Activated naive CD8-positive, alpha-beta T cell treated with anti-CD3 and anti-CD28 coated beads, Interleukin-2, amount 10 ng/mL, durations not matched to agents 7 days and 5 days (primary cell): ENCODE data around the gene NEU1. TPM values are rescaled to one million over a fixed set of nuclear protein-coding genes. Genes with fewer than 3 reads are reported as not detected.
"Not testable (repeated sequence)": the region's sequence is repeated elsewhere in the genome, so short reads cannot be mapped to it uniquely, and the experiment has no call there.

Source experiments
- ATAC-seq: fragments of 150-1000 bp; cut with Tn5 transposase; one replicate; pipeline ENCODE4 v1.10.0; 2021; ENCODE audit warnings: low read depth, moderate library complexity
- POLR2A ChIA-PET: fragments of 350-600 bp; sonication (Branson Sonifier 250); formaldehyde crosslinking; loops from one replicate; lab custom pipeline; 2021; ENCODE audit warnings: antibody characterized with exemption; lab: Charles Lee
- DNase-seq: peaks from one replicate; pipeline ENCODE4 v3.0.0; 2021
- H3K27ac Mint-ChIP-seq: one replicate; pipeline ENCODE4 v1.8.0; 2022; ENCODE audit warnings: mild to moderate bottlenecking, mixed read lengths
- H3K27me3 Mint-ChIP-seq: one replicate; pipeline ENCODE4 v1.8.0; 2022; ENCODE audit warnings: mild to moderate bottlenecking, moderate library complexity, mixed read lengths
- H3K36me3 Mint-ChIP-seq: one replicate; pipeline ENCODE4 v1.8.0; 2021; ENCODE audit warnings: mild to moderate bottlenecking, mixed read lengths
- H3K4me1 Mint-ChIP-seq: one replicate; pipeline ENCODE4 v1.8.0; 2021; ENCODE audit warnings: mixed read lengths
- H3K4me3 Mint-ChIP-seq: one replicate; pipeline ENCODE4 v1.8.0; 2022; ENCODE audit warnings: mild to moderate bottlenecking, moderate library complexity, mixed read lengths
- H3K9me3 Mint-ChIP-seq: one replicate; pipeline ENCODE4 v1.8.0; 2021; ENCODE audit warnings: mixed read lengths
- total RNA-seq, 2 experiments: library from RNA; stranded (reverse); gene quantifications; one replicate each; pipeline ENCODE4 v1.2.3, GENCODE V29; 2021

NEU1 gene
- total RNA-seq, 2 experiments from 2014 or later = 15.5 to 16.4 TPM

- Mint-ChIP-seq H3K36me3 (peaks cover 13% of the 10 kb centered on the region), H3K4me3 (no peak overlapping the region), H3K27me3 (no peaks in the 10 kb centered on the region), H3K27ac (no peak overlapping the region), H3K4me1 (peaks cover 12% of the 10 kb centered on the region), H3K9me3 (no peaks in the 10 kb centered on the region)
- POLR2A ChIA-PET = interaction anchor here (0.7 kb wide), 1 partner anchor 16 kb away, joined by 3 read pairs; the partner anchor contains the start of gene VARS1
- DNase-seq (no peak), ATAC-seq (no peak)
Measured at GRCh38 chr6:31811645-31812044, 51.0 kb downstream of the NEU1 start.

GRCh38 chr6:31808599-31808998 lies 54.0 kb downstream of the NEU1 start:
- ATAC-seq, H3K27me3 Mint-ChIP-seq, H3K27ac Mint-ChIP-seq, H3K4me3 Mint-ChIP-seq, DNase-seq, H3K9me3 Mint-ChIP-seq: not testable (repeated sequence)
- POLR2A ChIA-PET = interaction anchor here (0.8 to 4.0 kb wide), 2 partner anchors 11 kb away, joined by 8 to 66 read pairs; partner anchors contain the start of gene VARS1
- peaks cover 18% of the 10 kb centered on the region for H3K4me1 Mint-ChIP-seq
- H3K36me3 Mint-ChIP-seq = peaks cover 13% of the 10 kb centered on the region

Other genes with a start within 250 kb of the NEU1 start
- gene AIF1, start 247.6 kb downstream of the NEU1 start, total RNA-seq = 100 to 1,000 TPM; 117 to 118 TPM
- 100 to 1,000 TPM; 257 to 278 TPM for gene PRRC2A, start 242.1 kb downstream of the NEU1 start, total RNA-seq
- 100 to 1,000 TPM; 242 to 251 TPM for gene BAG6, start 210.2 kb downstream of the NEU1 start, total RNA-seq
- gene APOM, start 206.9 kb downstream of the NEU1 start, total RNA-seq = 1 to 10 TPM; 3.1 to 4.6 TPM
- 10 to 100 TPM; 30.7 to 32.2 TPM for gene C6orf47, start 202.0 kb downstream of the NEU1 start, total RNA-seq
- 10 to 100 TPM; 30.7 to 32.0 TPM for gene GPANK1, start 197.8 kb downstream of the NEU1 start, total RNA-seq
- 100 to 1,000 TPM; 206 to 216 TPM for gene CSNK2B, start 196.7 kb downstream of the NEU1 start, total RNA-seq
- 10 to 100 TPM; 33.8 to 36.4 TPM for gene LY6G5B, start 192.8 kb downstream of the NEU1 start, total RNA-seq
- gene LY6G5C, start 181.8 kb downstream of the NEU1 start, total RNA-seq = 1 to 10 TPM; 3.5 to 4.6 TPM
- gene ABHD16A, start 159.5 kb downstream of the NEU1 start, total RNA-seq = 10 to 100 TPM; 57.8 to 64.0 TPM
- not detected for gene LY6G6F, start 156.0 kb downstream of the NEU1 start, total RNA-seq
- not detected for gene LY6G6D, start 147.5 kb downstream of the NEU1 start, total RNA-seq
- gene LY6G6C, start 141.1 kb downstream of the NEU1 start, total RNA-seq = not detected
- gene MPIG6B, start 139.4 kb downstream of the NEU1 start, total RNA-seq = 1 to 10 TPM; 1.2 to 1.5 TPM
- 10 to 100 TPM; 28.3 to 29.1 TPM for gene DDAH2, start 133.5 kb downstream of the NEU1 start, total RNA-seq
- 100 to 1,000 TPM; 425 to 456 TPM for gene CLIC1, start 126.3 kb downstream of the NEU1 start, total RNA-seq
- gene MSH5, start 122.8 kb downstream of the NEU1 start, total RNA-seq = 10 to 100 TPM; 59.2 to 68.2 TPM
- gene SAPCD1, start 100.2 kb downstream of the NEU1 start, total RNA-seq = 10 to 100 TPM; 13.1 to 18.1 TPM
- gene VWA7, start 85.5 kb downstream of the NEU1 start, total RNA-seq = 1 to 10 TPM; 5.2 to 5.7 TPM
- gene VARS1, start 67.1 kb downstream of the NEU1 start, total RNA-seq = 10 to 100 TPM; 68.2 to 75.3 TPM
- 10 to 100 TPM; 89.9 to 97.9 TPM for gene LSM2, start 55.9 kb downstream of the NEU1 start, total RNA-seq
- gene HSPA1L, start 47.5 kb downstream of the NEU1 start, total RNA-seq = 1 to 10 TPM; 3.3 to 4.5 TPM
- gene HSPA1A, start 47.3 kb downstream of the NEU1 start, total RNA-seq = 10 to 100 TPM; 62.2 to 63.5 TPM
- gene HSPA1B, start 35.1 kb downstream of the NEU1 start, total RNA-seq = 10 to 100 TPM; 49.0 to 55.7 TPM
- gene SLC44A4, start 16.2 kb upstream of the NEU1 start, total RNA-seq = not detected
- 10 to 100 TPM; 77.5 to 80.6 TPM for gene EHMT2, start 34.9 kb upstream of the NEU1 start, total RNA-seq
- 1 to 10 TPM; 1.4 to 1.9 TPM for gene ZBTB12, start 39.3 kb upstream of the NEU1 start, total RNA-seq
- gene C2, start 64.9 kb upstream of the NEU1 start, total RNA-seq = 1 to 10 TPM; 2.1 to 2.2 TPM
- 1 to 10 TPM; 1.2 to 2.1 TPM for gene CFB, start 83.3 kb upstream of the NEU1 start, total RNA-seq
- 10 to 100 TPM; 61.3 to 62.5 TPM for gene NELFE, start 96.2 kb upstream of the NEU1 start, total RNA-seq
- gene SKIC2, start 96.4 kb upstream of the NEU1 start, total RNA-seq = 100 to 1,000 TPM; 102 to 112 TPM
- 10 to 100 TPM; 22.4 to 28.6 TPM for gene DXO, start 109.3 kb upstream of the NEU1 start, total RNA-seq
- gene C4A, start 119.2 kb upstream of the NEU1 start, total RNA-seq = 1 to 10 TPM; 3.4 to 6.7 TPM
- 1 to 10 TPM; 4.1 to 5.7 TPM for gene C4B, start 152.0 kb upstream of the NEU1 start, total RNA-seq
- under 1 TPM; 0.43 to 0.72 TPM for gene CYP21A2, start 175.6 kb upstream of the NEU1 start, total RNA-seq
- gene TNXB, start 246.5 kb upstream of the NEU1 start, total RNA-seq = 1 to 10 TPM; 8.6 to 9.2 TPM